ENCODE measurements around the gene SUPT3H.

GRCh38 chr6:45301348-45302142 lies 76.2 kb downstream of the SUPT3H start:
- TF ChIP-seq, protein P1, sequence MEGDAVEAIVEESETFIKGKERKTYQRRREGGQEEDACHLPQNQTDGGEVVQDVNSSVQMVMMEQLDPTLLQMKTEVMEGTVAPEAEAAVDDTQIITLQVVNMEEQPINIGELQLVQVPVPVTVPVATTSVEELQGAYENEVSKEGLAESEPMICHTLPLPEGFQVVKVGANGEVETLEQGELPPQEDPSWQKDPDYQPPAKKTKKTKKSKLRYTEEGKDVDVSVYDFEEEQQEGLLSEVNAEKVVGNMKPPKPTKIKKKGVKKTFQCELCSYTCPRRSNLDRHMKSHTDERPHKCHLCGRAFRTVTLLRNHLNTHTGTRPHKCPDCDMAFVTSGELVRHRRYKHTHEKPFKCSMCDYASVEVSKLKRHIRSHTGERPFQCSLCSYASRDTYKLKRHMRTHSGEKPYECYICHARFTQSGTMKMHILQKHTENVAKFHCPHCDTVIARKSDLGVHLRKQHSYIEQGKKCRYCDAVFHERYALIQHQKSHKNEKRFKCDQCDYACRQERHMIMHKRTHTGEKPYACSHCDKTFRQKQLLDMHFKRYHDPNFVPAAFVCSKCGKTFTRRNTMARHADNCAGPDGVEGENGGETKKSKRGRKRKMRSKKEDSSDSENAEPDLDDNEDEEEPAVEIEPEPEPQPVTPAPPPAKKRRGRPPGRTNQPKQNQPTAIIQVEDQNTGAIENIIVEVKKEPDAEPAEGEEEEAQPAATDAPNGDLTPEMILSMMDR (IDR thresholded peaks at IDR 0.05; ENCODE audit: low read depth, low read length) = no peak
- TF ChIP-seq POLR2A (IDR thresholded peaks at IDR 0.05; ENCODE audit: extremely low read depth, insufficient read length) = no peak
